GM12878 (cell line): ENCODE data around the gene FBLIM1. TPM values are rescaled to one million over a fixed set of nuclear protein-coding genes. Genes with fewer than 3 reads are reported as not detected.
A peak's percentile ranks its signal among the peaks of the same experiment; 100 is the strongest.

Source experiments
- HDAC2 ChIP-seq: fragments of 200-600 bp; sonication (generic); IDR thresholded peaks from 2 replicates; pipeline ENCODE4 v1.6.1; 2017
- JUND ChIP-seq: IDR thresholded peaks from 2 replicates; pipeline ENCODE4 v1.6.1; 2012; ENCODE audit warnings: low read depth, mild to moderate bottlenecking, low read length, improper control_type of control experiment, moderate library complexity
- KAT2A ChIP-seq: conservative IDR thresholded peaks from 2 replicates; pipeline ENCODE4 v1.6.1; 2011; ENCODE audit warnings: low read depth, low read length; ENCODE audit not compliant: control insufficient read depth
- PML ChIP-seq: IDR thresholded peaks from 2 replicates; pipeline ENCODE4 v1.6.1; 2012; ENCODE audit warnings: low read length, inconsistent platforms
- TCF12 ChIP-seq: IDR thresholded peaks from 2 replicates; pipeline ENCODE4 v1.6.1; 2011; ENCODE audit warnings: low read depth, mild to moderate bottlenecking, low read length
- polyA plus RNA-seq, 11 experiments: library from polyadenylated mRNA; depleted of rRNA in 4 of 11; unstranded in 6 of 11; stranded (reverse) in 5 of 11; fragments of >200 nt; fragmentation: Nextera tagmentation in 4 of 11; fragmentation: Illumina TruSeq in 1 of 11; extraction: Ambion mirVana in 4 of 11; extraction: Trizol in 1 of 11; gene quantifications; 1 replicate in 1 of 11; 2 replicates in 10 of 11; pipeline versions ENCODE4 v1.2.1 to v1.2.3, GENCODE V29; 2011 to 2016; ENCODE audit warnings: inconsistent platforms in 2 of 11, missing spikeins in 2 of 11, low read depth in 1 of 11
- total RNA-seq, 4 experiments: library from RNA; depleted of rRNA in 3 of 4; stranded (reverse); fragments of >200 nt in 3 of 4; fragmentation: Illumina TruSeq in 1 of 4; extraction: Trizol in 1 of 4; gene quantifications; 2 replicates each; pipeline versions ENCODE4 v1.2.1 to v1.2.3, GENCODE V29; 2013 to 2021
- TF ChIP-seq, protein P1 (sequence below): fragments of 450-650 bp; IDR thresholded peaks from 2 replicates; pipeline ENCODE4 v1.6.1; 2017; ENCODE audit warnings: mild to moderate bottlenecking, moderate library complexity
- TF ChIP-seq, protein P2 (sequence below): fragments of 450-650 bp; formaldehyde crosslinking; IDR thresholded peaks from 2 replicates; pipeline ENCODE4 v1.5.0; 2022; ENCODE audit warnings: mild to moderate bottlenecking, missing genetic modification characterization
- TF ChIP-seq, protein P3 (sequence below): fragments of 450-650 bp; IDR thresholded peaks from 2 replicates; pipeline ENCODE4 v1.6.1; 2018; ENCODE audit warnings: borderline replicate concordance, mild to moderate bottlenecking; ENCODE audit not compliant: partially characterized antibody
- TF ChIP-seq, protein P4 (sequence below): IDR thresholded peaks from 2 replicates; pipeline ENCODE4 v1.6.1; 2012; ENCODE audit warnings: improper control_type of control experiment, low read depth, low read length; ENCODE audit not compliant: insufficient replicate concordance
- TF ChIP-seq, protein P5 (sequence below): fragments of 450-650 bp; IDR thresholded peaks from 2 replicates; pipeline ENCODE4 v1.6.1; 2017; ENCODE audit warnings: low read depth, mild to moderate bottlenecking, moderate library complexity

Gene FBLIM1
- total and polyA plus RNA-seq, 10 of the 15 experiments (the other 5 are each of a cell fraction or from before 2014, with no cell fraction given), result 0.03 to 0.13 TPM; not detected in 8

DNA sequence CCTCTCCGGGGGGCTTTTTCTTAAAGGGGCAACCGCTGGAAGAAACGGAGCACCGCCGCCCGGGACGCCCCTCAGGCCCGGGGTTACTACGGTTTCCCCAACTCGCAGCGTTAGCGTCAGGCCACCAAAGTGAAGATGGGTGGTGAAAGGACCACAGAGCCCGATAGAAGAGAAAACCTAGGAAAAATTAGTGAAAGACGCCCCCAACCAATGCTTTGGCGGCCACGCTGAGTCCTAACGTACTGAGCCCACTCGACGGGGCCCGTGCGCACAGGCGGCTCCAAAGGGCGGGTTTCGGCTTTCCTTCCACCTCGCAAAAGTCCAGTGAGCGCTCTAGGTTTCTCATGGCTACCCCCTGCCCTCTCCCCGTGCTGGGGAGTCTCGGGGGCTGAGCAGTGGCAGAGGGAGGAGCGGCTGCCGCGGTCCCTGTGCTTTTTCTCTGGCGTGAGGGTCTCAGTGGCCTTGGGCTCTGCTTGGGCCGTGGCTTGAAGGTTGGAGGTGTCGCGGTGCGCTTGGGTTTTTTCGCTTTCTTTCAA lies 76.7 kb downstream of the FBLIM1 start (continued):
- TF ChIP-seq, protein P1, sequence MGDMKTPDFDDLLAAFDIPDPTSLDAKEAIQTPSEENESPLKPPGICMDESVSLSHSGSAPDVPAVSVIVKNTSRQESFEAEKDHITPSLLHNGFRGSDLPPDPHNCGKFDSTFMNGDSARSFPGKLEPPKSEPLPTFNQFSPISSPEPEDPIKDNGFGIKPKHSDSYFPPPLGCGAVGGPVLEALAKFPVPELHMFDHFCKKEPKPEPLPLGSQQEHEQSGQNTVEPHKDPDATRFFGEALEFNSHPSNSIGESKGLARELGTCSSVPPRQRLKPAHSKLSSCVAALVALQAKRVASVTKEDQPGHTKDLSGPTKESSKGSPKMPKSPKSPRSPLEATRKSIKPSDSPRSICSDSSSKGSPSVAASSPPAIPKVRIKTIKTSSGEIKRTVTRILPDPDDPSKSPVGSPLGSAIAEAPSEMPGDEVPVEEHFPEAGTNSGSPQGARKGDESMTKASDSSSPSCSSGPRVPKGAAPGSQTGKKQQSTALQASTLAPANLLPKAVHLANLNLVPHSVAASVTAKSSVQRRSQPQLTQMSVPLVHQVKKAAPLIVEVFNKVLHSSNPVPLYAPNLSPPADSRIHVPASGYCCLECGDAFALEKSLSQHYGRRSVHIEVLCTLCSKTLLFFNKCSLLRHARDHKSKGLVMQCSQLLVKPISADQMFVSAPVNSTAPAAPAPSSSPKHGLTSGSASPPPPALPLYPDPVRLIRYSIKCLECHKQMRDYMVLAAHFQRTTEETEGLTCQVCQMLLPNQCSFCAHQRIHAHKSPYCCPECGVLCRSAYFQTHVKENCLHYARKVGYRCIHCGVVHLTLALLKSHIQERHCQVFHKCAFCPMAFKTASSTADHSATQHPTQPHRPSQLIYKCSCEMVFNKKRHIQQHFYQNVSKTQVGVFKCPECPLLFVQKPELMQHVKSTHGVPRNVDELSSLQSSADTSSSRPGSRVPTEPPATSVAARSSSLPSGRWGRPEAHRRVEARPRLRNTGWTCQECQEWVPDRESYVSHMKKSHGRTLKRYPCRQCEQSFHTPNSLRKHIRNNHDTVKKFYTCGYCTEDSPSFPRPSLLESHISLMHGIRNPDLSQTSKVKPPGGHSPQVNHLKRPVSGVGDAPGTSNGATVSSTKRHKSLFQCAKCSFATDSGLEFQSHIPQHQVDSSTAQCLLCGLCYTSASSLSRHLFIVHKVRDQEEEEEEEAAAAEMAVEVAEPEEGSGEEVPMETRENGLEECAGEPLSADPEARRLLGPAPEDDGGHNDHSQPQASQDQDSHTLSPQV, result no peak
- TF ChIP-seq PML (peak; percentile 21; the same call in 1 of the 2 replicates), HDAC2 (no peak), TCF12 (0 out of 2 replicates have a peak, but pooled peaks have one; percentile 2), KAT2A (no peak), JUND (no peak)
- TF ChIP-seq, protein P2, sequence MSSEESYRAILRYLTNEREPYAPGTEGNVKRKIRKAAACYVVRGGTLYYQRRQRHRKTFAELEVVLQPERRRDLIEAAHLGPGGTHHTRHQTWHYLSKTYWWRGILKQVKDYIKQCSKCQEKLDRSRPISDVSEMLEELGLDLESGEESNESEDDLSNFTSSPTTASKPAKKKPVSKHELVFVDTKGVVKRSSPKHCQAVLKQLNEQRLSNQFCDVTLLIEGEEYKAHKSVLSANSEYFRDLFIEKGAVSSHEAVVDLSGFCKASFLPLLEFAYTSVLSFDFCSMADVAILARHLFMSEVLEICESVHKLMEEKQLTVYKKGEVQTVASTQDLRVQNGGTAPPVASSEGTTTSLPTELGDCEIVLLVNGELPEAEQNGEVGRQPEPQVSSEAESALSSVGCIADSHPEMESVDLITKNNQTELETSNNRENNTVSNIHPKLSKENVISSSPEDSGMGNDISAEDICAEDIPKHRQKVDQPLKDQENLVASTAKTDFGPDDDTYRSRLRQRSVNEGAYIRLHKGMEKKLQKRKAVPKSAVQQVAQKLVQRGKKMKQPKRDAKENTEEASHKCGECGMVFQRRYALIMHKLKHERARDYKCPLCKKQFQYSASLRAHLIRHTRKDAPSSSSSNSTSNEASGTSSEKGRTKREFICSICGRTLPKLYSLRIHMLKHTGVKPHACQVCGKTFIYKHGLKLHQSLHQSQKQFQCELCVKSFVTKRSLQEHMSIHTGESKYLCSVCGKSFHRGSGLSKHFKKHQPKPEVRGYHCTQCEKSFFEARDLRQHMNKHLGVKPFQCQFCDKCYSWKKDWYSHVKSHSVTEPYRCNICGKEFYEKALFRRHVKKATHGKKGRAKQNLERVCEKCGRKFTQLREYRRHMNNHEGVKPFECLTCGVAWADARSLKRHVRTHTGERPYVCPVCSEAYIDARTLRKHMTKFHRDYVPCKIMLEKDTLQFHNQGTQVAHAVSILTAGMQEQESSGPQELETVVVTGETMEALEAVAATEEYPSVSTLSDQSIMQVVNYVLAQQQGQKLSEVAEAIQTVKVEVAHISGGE, result no peak
- TF ChIP-seq, protein P3, sequence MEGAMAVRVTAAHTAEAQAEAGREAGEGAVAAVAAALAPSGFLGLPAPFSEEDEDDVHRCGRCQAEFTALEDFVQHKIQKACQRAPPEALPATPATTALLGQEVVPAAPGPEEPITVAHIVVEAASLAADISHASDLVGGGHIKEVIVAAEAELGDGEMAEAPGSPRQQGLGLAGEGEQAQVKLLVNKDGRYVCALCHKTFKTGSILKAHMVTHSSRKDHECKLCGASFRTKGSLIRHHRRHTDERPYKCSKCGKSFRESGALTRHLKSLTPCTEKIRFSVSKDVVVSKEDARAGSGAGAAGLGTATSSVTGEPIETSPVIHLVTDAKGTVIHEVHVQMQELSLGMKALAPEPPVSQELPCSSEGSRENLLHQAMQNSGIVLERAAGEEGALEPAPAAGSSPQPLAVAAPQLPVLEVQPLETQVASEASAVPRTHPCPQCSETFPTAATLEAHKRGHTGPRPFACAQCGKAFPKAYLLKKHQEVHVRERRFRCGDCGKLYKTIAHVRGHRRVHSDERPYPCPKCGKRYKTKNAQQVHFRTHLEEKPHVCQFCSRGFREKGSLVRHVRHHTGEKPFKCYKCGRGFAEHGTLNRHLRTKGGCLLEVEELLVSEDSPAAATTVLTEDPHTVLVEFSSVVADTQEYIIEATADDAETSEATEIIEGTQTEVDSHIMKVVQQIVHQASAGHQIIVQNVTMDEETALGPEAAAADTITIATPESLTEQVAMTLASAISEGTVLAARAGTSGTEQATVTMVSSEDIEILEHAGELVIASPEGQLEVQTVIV, result no peak
- TF ChIP-seq, protein P4, sequence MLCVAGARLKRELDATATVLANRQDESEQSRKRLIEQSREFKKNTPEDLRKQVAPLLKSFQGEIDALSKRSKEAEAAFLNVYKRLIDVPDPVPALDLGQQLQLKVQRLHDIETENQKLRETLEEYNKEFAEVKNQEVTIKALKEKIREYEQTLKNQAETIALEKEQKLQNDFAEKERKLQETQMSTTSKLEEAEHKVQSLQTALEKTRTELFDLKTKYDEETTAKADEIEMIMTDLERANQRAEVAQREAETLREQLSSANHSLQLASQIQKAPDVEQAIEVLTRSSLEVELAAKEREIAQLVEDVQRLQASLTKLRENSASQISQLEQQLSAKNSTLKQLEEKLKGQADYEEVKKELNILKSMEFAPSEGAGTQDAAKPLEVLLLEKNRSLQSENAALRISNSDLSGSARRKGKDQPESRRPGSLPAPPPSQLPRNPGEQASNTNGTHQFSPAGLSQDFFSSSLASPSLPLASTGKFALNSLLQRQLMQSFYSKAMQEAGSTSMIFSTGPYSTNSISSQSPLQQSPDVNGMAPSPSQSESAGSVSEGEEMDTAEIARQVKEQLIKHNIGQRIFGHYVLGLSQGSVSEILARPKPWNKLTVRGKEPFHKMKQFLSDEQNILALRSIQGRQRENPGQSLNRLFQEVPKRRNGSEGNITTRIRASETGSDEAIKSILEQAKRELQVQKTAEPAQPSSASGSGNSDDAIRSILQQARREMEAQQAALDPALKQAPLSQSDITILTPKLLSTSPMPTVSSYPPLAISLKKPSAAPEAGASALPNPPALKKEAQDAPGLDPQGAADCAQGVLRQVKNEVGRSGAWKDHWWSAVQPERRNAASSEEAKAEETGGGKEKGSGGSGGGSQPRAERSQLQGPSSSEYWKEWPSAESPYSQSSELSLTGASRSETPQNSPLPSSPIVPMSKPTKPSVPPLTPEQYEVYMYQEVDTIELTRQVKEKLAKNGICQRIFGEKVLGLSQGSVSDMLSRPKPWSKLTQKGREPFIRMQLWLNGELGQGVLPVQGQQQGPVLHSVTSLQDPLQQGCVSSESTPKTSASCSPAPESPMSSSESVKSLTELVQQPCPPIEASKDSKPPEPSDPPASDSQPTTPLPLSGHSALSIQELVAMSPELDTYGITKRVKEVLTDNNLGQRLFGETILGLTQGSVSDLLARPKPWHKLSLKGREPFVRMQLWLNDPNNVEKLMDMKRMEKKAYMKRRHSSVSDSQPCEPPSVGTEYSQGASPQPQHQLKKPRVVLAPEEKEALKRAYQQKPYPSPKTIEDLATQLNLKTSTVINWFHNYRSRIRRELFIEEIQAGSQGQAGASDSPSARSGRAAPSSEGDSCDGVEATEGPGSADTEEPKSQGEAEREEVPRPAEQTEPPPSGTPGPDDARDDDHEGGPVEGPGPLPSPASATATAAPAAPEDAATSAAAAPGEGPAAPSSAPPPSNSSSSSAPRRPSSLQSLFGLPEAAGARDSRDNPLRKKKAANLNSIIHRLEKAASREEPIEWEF, result no peak
- TF ChIP-seq, protein P5, sequence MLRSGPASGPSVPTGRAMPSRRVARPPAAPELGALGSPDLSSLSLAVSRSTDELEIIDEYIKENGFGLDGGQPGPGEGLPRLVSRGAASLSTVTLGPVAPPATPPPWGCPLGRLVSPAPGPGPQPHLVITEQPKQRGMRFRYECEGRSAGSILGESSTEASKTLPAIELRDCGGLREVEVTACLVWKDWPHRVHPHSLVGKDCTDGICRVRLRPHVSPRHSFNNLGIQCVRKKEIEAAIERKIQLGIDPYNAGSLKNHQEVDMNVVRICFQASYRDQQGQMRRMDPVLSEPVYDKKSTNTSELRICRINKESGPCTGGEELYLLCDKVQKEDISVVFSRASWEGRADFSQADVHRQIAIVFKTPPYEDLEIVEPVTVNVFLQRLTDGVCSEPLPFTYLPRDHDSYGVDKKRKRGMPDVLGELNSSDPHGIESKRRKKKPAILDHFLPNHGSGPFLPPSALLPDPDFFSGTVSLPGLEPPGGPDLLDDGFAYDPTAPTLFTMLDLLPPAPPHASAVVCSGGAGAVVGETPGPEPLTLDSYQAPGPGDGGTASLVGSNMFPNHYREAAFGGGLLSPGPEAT, result no peak
